Activated CD4-positive, alpha-beta memory T cell treated with anti-CD3 and anti-CD28 coated beads for 36 hours (primary cell): ENCODE results near the gene GLCCI1. TPM values are rescaled to one million over a fixed set of nuclear protein-coding genes. Genes with fewer than 3 reads are reported as not detected.

Source experiments
- CTCF ChIA-PET: fragments of 350-600 bp; sonication (Branson Sonifier 250); formaldehyde crosslinking; loops from one replicate; lab custom pipeline; 2021; ENCODE audit warnings: antibody characterized with exemption, inconsistent platforms; lab: Charles Lee
- POLR2A ChIA-PET: fragments of 350-600 bp; sonication (Branson Sonifier 250); formaldehyde crosslinking; loops from one replicate; lab custom pipeline; 2021; ENCODE audit warnings: antibody characterized with exemption; lab: Charles Lee
- DNase-seq: peaks from one replicate; pipeline ENCODE4 v3.0.0-alpha.2; 2020
- H3K27ac Mint-ChIP-seq: one replicate; pipeline ENCODE4 v1.8.0; 2021; ENCODE audit warnings: mixed read lengths
- H3K27me3 Mint-ChIP-seq: one replicate; pipeline ENCODE4 v1.8.0; 2021; ENCODE audit warnings: mixed read lengths
- H3K36me3 Mint-ChIP-seq: one replicate; pipeline ENCODE4 v1.8.0; 2021; ENCODE audit warnings: mixed read lengths
- H3K4me1 Mint-ChIP-seq: one replicate; pipeline ENCODE4 v1.8.0; 2021; ENCODE audit warnings: low read depth, mixed read lengths
- H3K4me3 Mint-ChIP-seq: one replicate; pipeline ENCODE4 v1.8.0; 2021; ENCODE audit warnings: mild to moderate bottlenecking, mixed read lengths
- H3K9me3 Mint-ChIP-seq: one replicate; pipeline ENCODE4 v1.8.0; 2021; ENCODE audit warnings: mixed read lengths
- intact Hi-C: fragments of 100-400 bp; cut with micrococcal nuclease; formaldehyde crosslinking; loops from one replicate; pipeline ENCODE4 v1.15.1; 2023
- total RNA-seq, 2 experiments: library from RNA; stranded (reverse); gene quantifications; one replicate each; pipeline ENCODE4 v1.2.3, GENCODE V29; 2021

Gene GLCCI1
- total RNA-seq, 2 experiments from 2014 or later = 8.6 to 11.5 TPM

DNA sequence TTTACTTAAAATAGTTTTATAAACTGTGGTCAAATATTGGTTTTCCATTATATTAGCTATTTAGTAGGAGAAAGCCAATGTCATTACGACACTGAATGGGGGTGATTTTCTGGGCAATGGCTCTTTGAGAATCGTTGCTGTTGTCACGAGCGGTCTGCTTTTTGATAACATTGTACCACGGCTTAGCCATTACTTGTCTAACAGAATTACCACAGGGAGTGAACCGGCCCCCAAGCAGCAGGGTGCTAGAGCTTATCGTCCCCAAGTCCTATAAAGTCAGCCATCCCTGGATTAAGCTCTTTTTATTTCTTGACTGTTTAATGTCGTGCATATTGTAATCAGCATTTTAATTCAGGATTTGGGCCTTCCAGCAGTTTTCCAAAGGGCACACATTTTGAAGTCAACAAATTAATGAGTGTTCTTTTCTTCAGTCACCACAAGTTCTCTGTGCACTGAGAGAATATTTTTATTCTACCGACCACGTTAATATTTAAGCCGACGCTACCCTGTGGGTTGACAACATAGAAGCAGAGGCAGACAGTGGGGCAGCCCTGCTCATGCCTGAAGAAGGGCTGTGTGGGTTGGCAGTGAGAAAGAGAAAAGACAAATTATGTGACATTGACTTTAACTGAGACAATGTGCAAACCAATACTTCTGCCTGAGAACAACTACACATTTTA lies 167.6 kb downstream of the GLCCI1 start:
- POLR2A ChIA-PET = interaction anchor here (2.5 kb wide), 1 partner anchor 11 kb away, joined by 27 read pairs; no protein-coding TSS in a partner anchor
- no peak overlapping the region for H3K4me3 Mint-ChIP-seq
- peaks cover 52% of the 10 kb centered on the region for H3K4me1 Mint-ChIP-seq
- H3K27ac Mint-ChIP-seq = peak overlapping the region; percentile 57
- DNase-seq = no peak
- H3K36me3 Mint-ChIP-seq = no peaks in the 10 kb centered on the region
- H3K9me3 Mint-ChIP-seq = no peaks in the 10 kb centered on the region
- CTCF ChIA-PET = interaction anchor here (0.9 to 1.6 kb wide), 2 partner anchors 10 to 36 kb away, joined by 4 to 6 read pairs; no protein-coding TSS in a partner anchor
- intact Hi-C loops = no loop called here
- no peaks in the 10 kb centered on the region for H3K27me3 Mint-ChIP-seq
